Activated CD4-positive, alpha-beta T cell treated with anti-CD3 and anti-CD28 coated beads for 24 hours (primary cell): ENCODE results near the gene SCG3.

ENCODE experiments used
- DNase-seq, 2 donors: peaks; one replicate each; pipeline ENCODE4 v3.0.0-alpha.2; 2020; ENCODE audit warnings: low read depth in 2 of 2

Gene SCG3

DNA sequence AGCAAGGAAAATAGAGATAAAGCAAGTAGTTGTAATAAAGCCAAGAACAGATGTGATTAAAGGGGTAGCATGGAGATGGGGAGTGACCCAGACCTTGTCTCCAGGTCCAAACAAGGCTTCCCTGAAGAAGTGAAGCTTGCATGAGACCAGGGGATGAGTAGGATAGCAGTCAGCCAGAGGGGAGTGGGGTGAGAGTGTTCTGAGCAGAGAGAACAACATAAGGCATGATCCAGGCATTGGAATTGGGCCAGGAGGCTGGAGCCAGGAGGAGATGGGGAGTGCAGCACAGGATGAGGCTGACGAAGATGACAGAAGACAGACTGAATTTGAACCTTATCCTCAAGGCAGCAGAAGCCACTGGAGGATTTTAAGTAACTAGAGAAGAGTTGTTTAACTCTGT lies 77.3 kb downstream of the SCG3 start:
- DNase-seq, result no peak

DNA sequence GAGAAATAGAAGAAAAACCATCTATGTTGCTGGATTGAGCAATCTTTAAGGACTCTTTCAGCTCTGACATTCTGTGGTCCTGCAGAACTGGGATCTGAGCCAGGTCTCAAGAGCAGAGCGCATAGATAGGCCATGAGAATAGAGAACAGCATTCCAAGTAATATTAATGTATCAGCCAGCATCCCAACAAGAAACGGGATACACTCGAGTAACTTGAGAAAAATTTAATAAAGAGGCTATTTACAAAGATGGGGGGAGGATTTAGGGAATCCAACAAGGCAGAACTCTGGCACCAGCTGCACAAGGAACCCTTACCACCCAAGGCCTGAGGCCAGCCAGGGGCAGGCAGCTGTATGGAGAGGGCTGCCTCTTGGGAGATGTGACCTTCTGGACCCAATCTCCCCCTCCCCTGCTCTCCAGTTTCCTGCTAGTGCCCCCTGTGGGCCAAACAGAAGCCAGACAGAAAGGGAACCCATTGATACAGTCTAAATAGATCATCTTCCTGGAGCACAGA lies 78.3 kb downstream of the SCG3 start:
- no peak for DNase-seq

GRCh38 chr15:51760805-51761204 lies 79.5 kb downstream of the SCG3 start:
- no peak for DNase-seq

GRCh38 chr15:51765751-51766150 lies 84.4 kb downstream of the SCG3 start:
- no peak for DNase-seq

- DNase-seq, result no peak
These were observed 85.0 kb downstream of the SCG3 start for GRCh38 chr15:51766341-51766740.

DNA sequence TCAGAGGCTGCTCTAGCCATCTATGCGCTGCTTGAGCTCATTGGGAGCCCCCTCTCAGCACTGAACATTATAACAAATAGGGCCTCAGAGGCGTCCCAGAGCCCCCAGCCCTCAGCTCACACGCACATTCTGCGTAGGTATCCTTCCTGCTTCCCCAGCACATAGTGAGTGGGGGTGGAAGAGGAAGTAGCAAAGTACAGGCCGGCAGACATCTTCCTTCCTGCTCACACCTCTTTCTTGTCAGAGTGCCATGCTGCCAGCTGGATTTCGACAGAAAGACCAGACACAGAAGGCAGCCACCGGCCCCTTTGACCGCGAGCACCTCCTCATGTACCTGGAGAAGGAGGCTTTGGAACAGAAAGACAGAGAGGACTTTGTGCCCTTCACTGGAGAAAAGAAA lies 86.7 kb downstream of the SCG3 start:
- DNase-seq, result no peak
